GM18520 (cell line): ENCODE data around the gene TAF11L12.
"Not testable (repeated sequence)": the region's sequence is repeated elsewhere in the genome, so short reads cannot be mapped to it uniquely, and the experiment has no call there.

ENCODE experiments used
- ATAC-seq: cut with Tn5 transposase; IDR thresholded peaks from one replicate; pipeline ENCODE4 v1.9.1; 2021; ENCODE audit not compliant: unreplicated experiment

The TAF11L12 gene

DNA sequence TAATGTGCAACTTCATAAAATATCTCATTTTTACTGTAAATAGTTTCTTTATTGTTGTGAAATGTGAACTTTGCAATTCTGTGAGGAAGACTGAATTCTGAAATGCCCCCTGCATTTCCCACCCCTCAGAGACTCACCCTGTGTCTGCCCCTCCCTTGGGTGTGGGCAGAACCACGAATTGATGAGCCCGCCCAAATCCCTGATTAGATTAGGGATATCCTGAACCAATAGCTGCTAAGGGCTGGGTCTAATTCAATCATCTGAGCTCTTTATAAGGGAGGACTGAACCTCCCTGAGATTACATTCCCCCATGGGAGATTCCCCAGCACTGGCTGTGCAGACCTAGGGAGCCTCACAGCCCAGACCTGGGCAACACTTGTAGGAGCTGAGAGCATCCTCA, at the start of gene TAF11L12:
TSS of gene TAF11L12 (plus strand) at position 301 of the 400 bp plus-strand sequence.
- not testable (repeated sequence) for ATAC-seq

- not testable (repeated sequence) for ATAC-seq
Observed at GRCh38 chr5:17585658-17586057, 24.5 kb upstream of the TAF11L12 start, which contains the start of gene TAF11L7. Gene TAF11L7 (minus strand): TSS chr5:17585758.

DNA sequence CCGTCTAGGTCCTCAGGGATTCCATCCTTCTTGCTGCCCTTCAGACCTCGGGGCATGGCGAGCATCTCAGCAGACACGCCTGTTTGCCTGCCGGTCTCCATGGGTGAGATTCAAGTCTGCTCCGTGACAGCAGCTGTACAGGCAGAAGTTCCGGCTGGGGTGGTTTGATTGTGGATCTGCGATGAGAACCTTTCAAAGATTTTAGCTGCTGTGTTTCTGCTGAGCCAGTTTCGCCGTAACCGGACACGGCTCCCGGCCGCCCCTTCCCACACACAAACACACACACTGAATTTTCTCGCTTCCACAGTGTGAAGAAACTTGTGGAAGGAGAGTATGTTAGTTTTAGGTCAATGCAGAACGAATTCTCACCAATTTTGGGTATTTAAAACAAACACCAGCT, 19.3 kb upstream of the TAF11L12 start, which contains the start of gene TAF11L8:
TSS of gene TAF11L8 (minus strand) at position 101 of the 400 bp plus-strand sequence.
- ATAC-seq: not testable (repeated sequence)

DNA sequence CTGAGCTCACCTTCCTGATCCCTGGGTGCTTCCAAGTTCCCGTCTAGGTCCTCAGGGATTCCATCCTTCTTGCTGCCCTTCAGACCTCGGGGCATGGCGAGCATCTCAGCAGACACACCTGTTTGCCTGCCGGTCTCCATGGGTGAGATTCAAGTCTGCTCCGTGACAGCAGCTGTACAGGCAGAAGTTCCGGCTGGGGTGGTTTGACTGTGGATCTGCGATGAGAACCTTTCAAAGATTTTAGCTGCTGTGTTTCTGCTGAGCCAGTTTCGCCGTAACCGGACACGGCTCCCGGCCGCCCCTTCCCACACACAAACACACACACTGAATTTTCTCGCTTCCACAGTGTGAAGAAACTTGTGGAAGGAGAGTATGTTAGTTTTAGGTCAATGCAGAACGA, 15.9 kb upstream of the TAF11L12 start, which contains the start of gene TAF11L9:
TSS of gene TAF11L9 (minus strand) at position 140 of the 400 bp plus-strand sequence.
- ATAC-seq: not testable (repeated sequence)

DNA sequence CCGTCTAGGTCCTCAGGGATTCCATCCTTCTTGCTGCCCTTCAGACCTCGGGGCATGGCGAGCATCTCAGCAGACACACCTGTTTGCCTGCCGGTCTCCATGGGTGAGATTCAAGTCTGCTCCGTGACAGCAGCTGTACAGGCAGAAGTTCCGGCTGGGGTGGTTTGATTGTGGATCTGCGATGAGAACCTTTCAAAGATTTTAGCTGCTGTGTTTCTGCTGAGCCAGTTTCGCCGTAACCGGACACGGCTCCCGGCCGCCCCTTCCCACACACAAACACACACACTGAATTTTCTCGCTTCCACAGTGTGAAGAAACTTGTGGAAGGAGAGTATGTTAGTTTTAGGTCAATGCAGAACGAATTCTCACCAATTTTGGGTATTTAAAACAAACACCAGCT, 12.5 kb upstream of the TAF11L12 start, which contains the start of gene TAF11L10:
TSS of gene TAF11L10 (minus strand) at position 101 of the 400 bp plus-strand sequence.
- not testable (repeated sequence) for ATAC-seq

- not testable (repeated sequence) for ATAC-seq
Observed at GRCh38 chr5:17603880-17604279, 6.3 kb upstream of the TAF11L12 start, which contains the start of gene TAF11L11. Gene TAF11L11 (plus strand): TSS chr5:17604183.

DNA sequence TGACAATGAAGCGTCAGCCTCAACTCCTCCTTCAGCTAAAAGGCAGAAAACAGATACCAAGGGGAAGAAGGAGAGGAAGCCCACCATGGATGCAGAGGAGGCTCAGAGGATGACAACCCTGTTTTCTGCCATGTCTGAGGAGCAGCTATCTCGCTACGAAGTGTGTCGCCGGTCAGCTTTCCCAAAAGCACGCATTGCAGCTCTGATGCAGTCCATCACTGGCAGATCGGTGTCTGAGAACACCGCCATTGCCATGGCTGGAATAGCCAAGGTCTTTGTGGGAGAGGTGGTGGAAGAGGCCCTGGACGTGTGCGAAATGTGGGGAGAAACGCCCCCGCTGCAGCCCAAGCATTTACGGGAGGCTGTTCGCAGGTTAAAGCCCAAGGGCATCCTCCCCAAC, 5.2 kb upstream of the TAF11L12 start:
- ATAC-seq: no peak

DNA sequence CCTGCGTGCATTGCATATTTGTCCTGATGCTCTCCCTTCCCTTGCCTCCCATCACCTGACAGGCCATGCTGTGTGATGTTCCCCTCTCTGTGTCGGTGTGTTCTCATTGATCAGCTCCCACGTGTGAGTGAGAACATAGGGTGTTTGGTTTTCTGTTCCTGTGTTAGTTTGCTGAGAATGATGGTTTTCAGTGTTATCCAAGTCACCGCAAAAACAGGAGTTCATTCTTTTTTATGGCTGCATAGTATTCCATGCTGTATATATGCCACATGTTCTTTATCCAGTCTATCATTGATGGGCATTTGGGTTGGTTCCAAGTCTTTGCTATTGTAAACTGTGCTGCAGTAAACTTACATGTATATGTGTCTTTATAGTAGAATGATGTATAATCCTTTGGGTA, 2.7 kb upstream of the TAF11L12 start:
- not testable (repeated sequence) for ATAC-seq

GRCh38 chr5:17614872-17615605, 4.8 kb downstream of the TAF11L12 start:
- ATAC-seq: no peak

- ATAC-seq: no peak
Observed at GRCh38 chr5:17619354-17619753, 9.2 kb downstream of the TAF11L12 start.

DNA sequence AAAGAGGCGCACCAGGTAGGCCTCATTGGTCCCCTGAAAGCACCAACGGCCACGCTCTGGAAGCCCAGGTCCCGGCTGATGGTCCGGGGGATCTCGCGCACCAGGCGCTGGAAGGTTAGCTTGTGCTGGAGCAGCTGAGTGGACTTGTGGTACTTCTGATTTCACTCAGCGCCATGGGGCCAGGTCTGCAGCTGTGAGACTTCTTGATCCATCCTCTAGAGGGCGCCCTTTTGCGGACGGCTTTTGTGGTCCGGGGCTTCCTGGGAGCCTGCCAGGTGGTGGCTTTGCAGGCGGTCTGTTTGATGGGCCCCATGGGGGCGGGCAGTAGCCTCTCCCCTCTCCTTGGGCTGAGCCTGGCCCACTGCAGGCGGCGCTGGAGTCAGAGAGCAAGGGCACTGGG, 10.4 kb downstream of the TAF11L12 start:
- ATAC-seq: no peak

GRCh38 chr5:17625686-17626085, 15.5 kb downstream of the TAF11L12 start:
- no peak for ATAC-seq

DNA sequence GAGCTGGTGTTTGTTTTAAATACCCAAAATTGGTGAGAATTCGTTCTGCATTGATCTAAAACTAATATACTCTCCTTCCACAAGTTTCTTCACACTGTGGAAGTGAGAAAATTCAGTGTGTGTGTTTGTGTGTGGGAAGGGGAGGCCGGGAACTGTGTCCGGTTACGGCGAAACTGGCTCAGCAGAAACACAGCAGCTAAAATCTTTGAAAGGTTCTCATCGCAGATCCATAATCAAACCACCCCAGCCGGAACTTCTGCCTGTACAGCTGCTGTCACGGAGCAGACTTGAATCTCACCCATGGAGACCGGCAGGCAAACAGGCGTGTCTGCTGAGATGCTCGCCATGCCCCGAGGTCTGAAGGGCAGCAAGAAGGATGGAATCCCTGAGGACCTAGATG, 21.6 kb downstream of the TAF11L12 start, which contains the start of gene TAF11L13:
TSS of gene TAF11L13 (plus strand) at position 301 of the 400 bp plus-strand sequence.
- ATAC-seq: not testable (repeated sequence)

- ATAC-seq: no peak
Observed at GRCh38 chr5:17634160-17634559, 24.0 kb downstream of the TAF11L12 start, which contains the start of gene TAF11L14. Gene TAF11L14 (plus strand): TSS chr5:17634460.

DNA sequence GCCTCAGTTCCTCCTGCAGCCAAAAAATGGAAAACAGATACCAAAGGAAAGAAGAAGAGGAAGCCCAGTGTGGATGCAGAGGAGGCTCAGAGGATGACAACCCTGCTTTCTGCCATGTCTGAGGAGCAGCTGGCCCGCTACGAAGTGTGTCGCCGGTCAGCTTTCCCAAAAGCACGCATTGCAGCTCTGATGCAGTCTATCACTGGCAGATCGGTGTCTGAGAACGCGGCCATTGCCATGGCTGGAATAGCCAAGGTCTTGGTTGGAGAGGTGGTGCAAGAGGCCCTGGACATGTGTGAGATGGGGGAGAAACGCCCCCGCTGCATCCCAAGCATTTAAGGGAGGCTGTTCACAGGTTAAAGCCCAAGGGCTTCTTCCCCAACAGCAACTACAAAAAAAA, 39.0 kb downstream of the TAF11L12 start:
- not testable (repeated sequence) for ATAC-seq

DNA sequence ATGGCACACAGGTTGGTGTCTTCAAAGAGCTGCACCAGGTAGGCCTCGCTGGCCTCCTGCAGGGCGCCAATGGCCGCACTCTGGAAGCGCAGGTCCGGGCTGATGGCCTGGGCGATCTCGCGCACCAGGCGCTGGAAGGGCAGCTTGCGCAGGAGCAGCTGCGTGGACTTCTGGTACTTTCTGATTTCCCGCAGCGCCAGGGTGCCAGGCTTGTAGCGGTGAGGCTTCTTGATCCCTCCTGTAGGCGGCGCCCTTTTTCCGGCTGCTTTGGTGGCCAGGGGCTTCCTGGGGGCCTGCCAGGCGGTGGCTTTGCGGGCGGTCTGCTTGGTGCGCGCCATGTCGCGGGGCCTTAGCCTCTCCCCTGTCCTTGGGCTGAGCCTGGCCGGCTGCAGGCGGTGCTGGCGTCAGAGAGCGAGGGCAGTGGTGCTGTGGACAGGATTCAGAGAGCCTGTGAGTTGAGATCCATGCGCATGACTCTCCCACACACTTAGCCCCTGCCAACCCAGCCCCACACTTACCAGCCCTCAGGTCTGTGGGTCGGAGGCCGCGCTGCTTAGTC, 45.1 kb downstream of the TAF11L12 start:
- ATAC-seq: not testable (repeated sequence)

DNA sequence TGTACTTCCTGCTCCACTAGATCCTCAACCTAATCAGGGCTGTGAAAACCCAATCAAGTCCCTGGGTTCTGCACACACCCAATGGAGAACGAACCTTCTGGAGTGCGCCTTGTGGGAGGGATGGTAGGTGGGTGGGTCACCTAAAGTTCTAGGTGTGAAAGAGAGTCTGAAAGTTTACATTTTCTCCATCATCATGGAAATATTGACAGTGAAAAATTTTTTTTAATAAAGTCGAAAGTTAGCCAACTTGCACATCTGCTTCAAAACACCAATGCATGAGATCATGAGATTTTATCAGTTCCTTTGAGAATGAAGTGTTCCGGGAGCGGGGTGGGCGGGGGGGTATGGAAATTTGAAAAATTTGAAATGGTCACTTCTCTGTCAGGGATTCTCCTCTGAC, 45.7 kb downstream of the TAF11L12 start:
- no peak for ATAC-seq
